Left ventricle myocardium inferior (tissue), 1 donor: Measurements from ENCODE around the gene ADARB1. TPM values are rescaled to one million over a fixed set of nuclear protein-coding genes. Genes with fewer than 3 reads are reported as not detected.

ENCODE experiments used
- DNase-seq: peaks from one replicate; pipeline ENCODE4 v3.0.0-alpha.2; 2020
- H3K27ac ChIP-seq: fragments of 200-600 bp; replicated peaks from 2 replicates; pipeline ENCODE4 v1.8.0; 2021
- H3K27me3 ChIP-seq: fragments of 200-600 bp; 2 replicates; pipeline ENCODE4 v1.8.0; 2021; ENCODE audit warnings: low read depth
- H3K36me3 ChIP-seq: fragments of 200-600 bp; 2 replicates; pipeline ENCODE4 v1.8.0; 2021
- H3K4me1 ChIP-seq: fragments of 200-600 bp; 2 replicates; pipeline ENCODE4 v1.8.0; 2021
- H3K4me3 ChIP-seq: fragments of 200-600 bp; 2 replicates; pipeline ENCODE4 v1.8.0; 2021; ENCODE audit warnings: mild to moderate bottlenecking, moderate library complexity
- H3K9me3 ChIP-seq: fragments of 200-600 bp; replicated peaks from 2 replicates; pipeline ENCODE4 v1.8.0; 2021
- intact Hi-C: fragments of 100-400 bp; cut with micrococcal nuclease; formaldehyde crosslinking; loops from one replicate; pipeline ENCODE4 v1.11.0; 2022
- total RNA-seq: library from RNA; stranded (reverse); fragmentation: NEBNext Ultra II Directional; extraction: Animal tissue kit (Norgen Biotek cat#: 25700); gene quantifications from one replicate; pipeline ENCODE4 v1.2.1, GENCODE V29; 2021
- TF ChIP-seq, protein P1 (sequence below): fragments of 200-600 bp; IDR thresholded peaks from 2 replicates; pipeline ENCODE4 v1.8.0; 2021; ENCODE audit warnings: antibody characterized with exemption, mild to moderate bottlenecking, borderline replicate concordance
- donor health status: DM: no; HTN: yes; CAD: no; lungs with severe emphysema.

The ADARB1 gene
- total RNA-seq, 1 donor from 2014 or later = 15.5 TPM

DNA sequence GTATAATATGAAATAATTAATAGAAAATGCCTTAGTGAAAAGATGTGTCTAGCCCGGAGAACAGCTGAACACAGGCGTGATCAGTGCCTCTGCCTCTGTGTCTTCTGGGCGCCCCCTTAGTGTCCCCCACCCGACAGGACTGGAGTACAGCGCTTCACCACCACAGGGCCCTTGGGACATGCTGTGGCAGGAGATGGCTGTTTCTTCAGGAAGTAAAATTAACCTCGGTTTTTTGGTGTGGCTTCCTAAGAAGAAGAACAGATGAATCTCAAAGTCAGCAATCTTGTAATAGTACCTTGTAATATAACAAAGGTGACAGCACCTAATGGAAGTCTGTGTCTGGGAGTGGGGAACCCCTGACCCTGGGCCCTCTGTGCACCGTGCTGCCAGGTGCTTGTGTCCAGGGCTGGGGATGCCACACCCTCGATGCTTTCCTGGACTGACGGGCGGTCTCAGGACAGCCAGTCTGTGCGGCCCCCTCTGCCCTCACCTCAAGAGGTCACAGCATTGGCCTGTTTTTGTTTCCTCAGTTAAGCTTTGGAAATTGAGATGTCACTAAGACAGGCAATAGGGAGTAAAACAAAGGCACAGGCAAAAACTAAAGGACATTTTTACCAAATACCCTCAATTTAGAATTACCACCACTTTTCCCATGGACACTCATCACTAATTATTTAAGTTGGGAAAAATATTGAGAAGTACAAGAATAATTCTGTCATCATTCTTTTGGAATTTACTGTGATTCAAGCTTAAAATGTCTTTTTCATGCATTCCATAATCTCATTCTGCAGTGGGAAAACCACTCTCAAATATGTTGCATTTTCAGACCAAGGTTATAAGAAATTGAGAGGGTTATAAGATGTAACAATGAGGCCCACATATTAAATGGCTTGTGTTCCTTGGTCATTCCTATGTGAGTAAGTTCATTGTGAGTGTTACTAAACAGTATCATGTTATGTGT, 79.3 kb downstream of the ADARB1 start:
- H3K27me3 ChIP-seq = no peaks in the 10 kb centered on the region
- intact Hi-C loops = no loop called here

DNA sequence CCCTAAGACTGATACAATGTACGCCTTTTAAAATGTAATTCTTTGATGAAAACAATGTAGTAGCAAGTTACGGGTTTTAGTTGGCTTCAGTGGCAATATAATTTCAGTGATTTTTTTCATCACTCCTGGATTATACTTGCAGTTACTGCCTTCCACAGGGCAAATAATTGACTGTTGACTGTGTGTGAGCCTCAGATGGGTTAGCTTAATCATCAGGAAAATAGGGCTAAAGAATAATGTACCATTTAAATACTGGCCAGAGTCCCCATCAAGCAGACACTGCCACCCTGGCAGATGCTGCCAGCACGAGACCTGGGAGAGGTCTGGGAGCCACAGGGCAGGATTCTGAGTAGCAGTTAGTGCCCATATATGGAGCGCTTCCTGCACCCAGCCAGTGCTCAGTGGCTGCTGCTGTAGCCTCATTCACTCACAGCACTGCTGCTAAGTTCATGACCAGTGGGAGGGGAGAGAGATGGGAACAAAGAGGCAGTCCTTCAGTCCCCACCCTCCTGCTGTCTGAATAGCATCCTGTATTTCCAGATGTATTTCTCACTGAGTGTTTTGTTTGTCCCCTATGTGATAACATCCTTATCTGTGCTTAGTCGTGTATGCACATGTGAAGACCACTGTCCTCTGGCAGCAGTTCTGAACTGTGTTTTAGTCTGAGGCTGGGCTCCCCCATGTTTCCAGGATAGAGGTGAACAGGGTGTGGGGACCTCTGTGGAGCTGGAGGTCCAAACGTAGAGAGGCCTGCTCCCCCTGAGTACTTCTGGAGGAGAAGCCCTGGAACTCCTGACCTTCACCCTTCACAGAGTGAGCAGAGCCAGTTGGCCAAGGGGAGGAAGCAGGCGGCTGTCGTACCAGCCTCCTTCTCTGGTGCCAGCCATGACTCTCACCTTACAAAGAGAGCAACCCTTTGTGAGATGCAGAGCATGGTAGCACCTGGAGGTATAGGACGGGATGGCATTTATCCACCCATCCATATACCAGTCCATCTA, 80.4 kb downstream of the ADARB1 start:
- no peak for DNase-seq
- H3K27ac ChIP-seq = no peak overlapping the region
- H3K4me1 ChIP-seq = peaks cover 22% of the 10 kb centered on the region
- no peaks in the 10 kb centered on the region for H3K36me3 ChIP-seq
- H3K4me3 ChIP-seq = no peak overlapping the region
- TF ChIP-seq, protein P1, sequence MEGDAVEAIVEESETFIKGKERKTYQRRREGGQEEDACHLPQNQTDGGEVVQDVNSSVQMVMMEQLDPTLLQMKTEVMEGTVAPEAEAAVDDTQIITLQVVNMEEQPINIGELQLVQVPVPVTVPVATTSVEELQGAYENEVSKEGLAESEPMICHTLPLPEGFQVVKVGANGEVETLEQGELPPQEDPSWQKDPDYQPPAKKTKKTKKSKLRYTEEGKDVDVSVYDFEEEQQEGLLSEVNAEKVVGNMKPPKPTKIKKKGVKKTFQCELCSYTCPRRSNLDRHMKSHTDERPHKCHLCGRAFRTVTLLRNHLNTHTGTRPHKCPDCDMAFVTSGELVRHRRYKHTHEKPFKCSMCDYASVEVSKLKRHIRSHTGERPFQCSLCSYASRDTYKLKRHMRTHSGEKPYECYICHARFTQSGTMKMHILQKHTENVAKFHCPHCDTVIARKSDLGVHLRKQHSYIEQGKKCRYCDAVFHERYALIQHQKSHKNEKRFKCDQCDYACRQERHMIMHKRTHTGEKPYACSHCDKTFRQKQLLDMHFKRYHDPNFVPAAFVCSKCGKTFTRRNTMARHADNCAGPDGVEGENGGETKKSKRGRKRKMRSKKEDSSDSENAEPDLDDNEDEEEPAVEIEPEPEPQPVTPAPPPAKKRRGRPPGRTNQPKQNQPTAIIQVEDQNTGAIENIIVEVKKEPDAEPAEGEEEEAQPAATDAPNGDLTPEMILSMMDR = no peak
- no peaks in the 10 kb centered on the region for H3K27me3 ChIP-seq
- no peaks in the 10 kb centered on the region for H3K9me3 ChIP-seq
- intact Hi-C loops = no loop called here

More for the DNA sequence above, 79.3 kb downstream of the ADARB1 start:
- H3K4me3 ChIP-seq = no peak overlapping the region
- H3K36me3 ChIP-seq = no peaks in the 10 kb centered on the region
- no peak overlapping the region for H3K27ac ChIP-seq
- no peaks in the 10 kb centered on the region for H3K9me3 ChIP-seq
- TF ChIP-seq, protein P1 = no peak
- DNase-seq = no peak
- H3K4me1 ChIP-seq = peaks cover 22% of the 10 kb centered on the region

DNA sequence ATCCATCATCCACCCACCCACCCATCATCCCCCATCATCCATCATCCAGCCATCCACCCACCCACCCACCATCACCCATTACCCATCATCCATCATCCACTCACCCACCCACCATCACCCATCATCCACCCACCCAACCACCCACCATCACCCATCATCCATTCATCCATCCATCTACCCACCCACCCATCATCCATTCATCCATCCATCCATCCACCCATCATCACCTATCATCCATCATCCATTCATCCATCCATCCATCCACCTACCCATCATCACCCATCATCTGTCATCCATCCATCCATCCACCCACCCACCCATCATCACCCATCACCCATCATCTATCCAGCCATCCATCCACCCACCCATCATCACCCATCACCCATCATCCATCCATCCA, 81.5 kb downstream of the ADARB1 start:
- peaks cover 22% of the 10 kb centered on the region for H3K4me1 ChIP-seq
- no peaks in the 10 kb centered on the region for H3K27me3 ChIP-seq
- H3K4me3 ChIP-seq = no peak overlapping the region
- intact Hi-C loops = no loop called here
- TF ChIP-seq, protein P1 = no peak
- H3K9me3 ChIP-seq = no peaks in the 10 kb centered on the region
- no peaks in the 10 kb centered on the region for H3K36me3 ChIP-seq
- DNase-seq = no peak
- H3K27ac ChIP-seq = no peak overlapping the region

DNA sequence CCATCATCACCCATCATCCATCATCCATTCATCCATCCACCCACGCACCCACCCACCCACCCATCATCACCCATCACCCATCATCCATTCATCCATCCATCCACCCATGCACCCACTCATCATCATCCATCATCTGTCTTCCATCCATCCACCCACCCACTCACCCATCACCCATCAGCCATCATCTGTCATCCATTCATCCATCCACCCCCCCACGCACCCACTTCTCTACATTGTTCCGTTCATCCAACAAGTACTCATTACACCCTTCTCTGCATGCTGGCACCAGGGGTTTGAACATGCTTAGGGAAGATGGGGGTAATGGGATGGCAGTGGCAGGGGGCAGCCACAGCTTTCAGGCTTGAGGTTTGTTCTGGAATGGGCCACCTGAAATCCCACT, 82.1 kb downstream of the ADARB1 start:
- peaks cover 22% of the 10 kb centered on the region for H3K4me1 ChIP-seq
- no peak overlapping the region for H3K4me3 ChIP-seq
- no peak for DNase-seq
- intact Hi-C loops = no loop called here
- no peak overlapping the region for H3K27ac ChIP-seq
- no peaks in the 10 kb centered on the region for H3K9me3 ChIP-seq
- H3K27me3 ChIP-seq = no peaks in the 10 kb centered on the region
- H3K36me3 ChIP-seq = no peaks in the 10 kb centered on the region
- TF ChIP-seq, protein P1 = no peak

DNA sequence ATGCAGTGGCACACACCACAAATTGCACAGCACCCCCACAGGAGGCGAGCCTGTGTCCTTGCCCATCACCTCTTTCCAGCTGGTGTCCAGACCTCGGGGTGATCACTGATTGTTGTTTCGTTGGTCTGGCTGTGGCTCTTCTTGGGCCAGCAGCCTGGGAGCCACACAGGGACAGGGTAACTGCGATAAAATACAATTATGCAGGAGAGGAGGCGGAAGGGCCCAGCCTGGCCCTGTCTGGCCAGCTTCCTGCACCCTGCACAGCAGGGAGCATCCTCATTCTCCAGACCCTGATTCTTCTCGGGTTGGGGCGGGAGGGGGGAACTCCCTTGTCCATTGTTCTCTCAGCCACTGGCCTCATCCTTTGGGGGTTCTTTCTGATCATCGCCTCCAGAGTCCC, 83.6 kb downstream of the ADARB1 start:
- H3K4me1 ChIP-seq = peaks cover 22% of the 10 kb centered on the region
- H3K27me3 ChIP-seq = no peaks in the 10 kb centered on the region
- no peak overlapping the region for H3K4me3 ChIP-seq
- no peak overlapping the region for H3K27ac ChIP-seq
- H3K9me3 ChIP-seq = no peaks in the 10 kb centered on the region
- intact Hi-C loops = no loop called here
- TF ChIP-seq, protein P1 = no peak
- no peak for DNase-seq
- H3K36me3 ChIP-seq = no peaks in the 10 kb centered on the region
